ENCODE results near the gene LRRC4B. TPM values are rescaled to one million over a fixed set of nuclear protein-coding genes. Genes with fewer than 3 reads are reported as not detected.

The LRRC4B gene
- total RNA-seq (2022; extraction: Qiagen RNA extraction): 0.41 to 0.55 TPM (median 0.44 TPM) in 5 replicates

GRCh38 chr19:50567882-50568727 lies at the start of gene LRRC4B:
LRRC4B (minus strand) TSS chr19:50568435; CDS start chr19:50548838, 19,597 bp downstream.

GRCh38 chr19:50513746-50514345 lies 54.4 kb downstream of the LRRC4B start, which contains the start of gene ASPDH:
ASPDH (minus strand) TSS chr19:50513913; CDS start chr19:50513823, 90 bp downstream.

GRCh38 chr19:50511069-50511822 lies 57.0 kb downstream of the LRRC4B start, which contains the start of gene JOSD2:
JOSD2 (minus strand) TSS chr19:50511191; CDS start chr19:50510431, 760 bp downstream.

GRCh38 chr19:50476224-50476906 lies 91.9 kb downstream of the LRRC4B start, which contains the start of the genes EMC10 and GARIN5A:
EMC10 (plus strand) TSS chr19:50476507; CDS start chr19:50476545, 38 bp downstream.
GARIN5A (minus strand) TSS chr19:50476848; CDS start chr19:50476388, 460 bp downstream.

Other genes starting within 250 kb of the LRRC4B start
- gene KCNC3, start 239.1 kb downstream of the LRRC4B start, total RNA-seq (2022; extraction: Qiagen RNA extraction): 0.96 to 1.5 TPM (median 1.5 TPM) in 5 replicates
- gene NAPSA, start 202.8 kb downstream of the LRRC4B start, total RNA-seq (2022; extraction: Qiagen RNA extraction): 0.51 to 1.0 TPM (median 0.87 TPM) in 5 replicates
- 63.9 to 82.3 TPM (median 79.4 TPM) in 5 replicates for gene NR1H2, start 192.0 kb downstream of the LRRC4B start, total RNA-seq (2022; extraction: Qiagen RNA extraction)
- gene POLD1, start 184.1 kb downstream of the LRRC4B start, total RNA-seq (2022; extraction: Qiagen RNA extraction): 48.0 to 80.8 TPM (median 75.0 TPM) in 5 replicates
- 0.06 to 0.27 TPM (median 0.24 TPM) in 5 replicates for gene SPIB, start 149.5 kb downstream of the LRRC4B start, total RNA-seq (2022; extraction: Qiagen RNA extraction)
- not detected in 5 replicates for gene MYBPC2, start 135.5 kb downstream of the LRRC4B start, total RNA-seq (2022; extraction: Qiagen RNA extraction)
- gene EMC10, start 91.9 kb downstream of the LRRC4B start, total RNA-seq (2022; extraction: Qiagen RNA extraction): 113 to 166 TPM (median 158 TPM) in 5 replicates
- gene GARIN5A, start 91.6 kb downstream of the LRRC4B start, total RNA-seq (2022; extraction: Qiagen RNA extraction): 1.4 to 2.3 TPM (median 2.0 TPM) in 5 replicates
- gene JOSD2, start 57.2 kb downstream of the LRRC4B start, total RNA-seq (2022; extraction: Qiagen RNA extraction): 53.8 to 91.0 TPM (median 86.2 TPM) in 5 replicates
- not detected in 5 replicates for gene ASPDH, start 54.5 kb downstream of the LRRC4B start, total RNA-seq (2022; extraction: Qiagen RNA extraction)
- gene SYT3, start 71.4 kb upstream of the LRRC4B start, total RNA-seq (2022; extraction: Qiagen RNA extraction): 0.39 to 0.63 TPM (median 0.46 TPM) in 5 replicates
- 3.5 to 13.4 TPM (median 10.5 TPM) in 5 replicates for gene C19orf81, start 81.0 kb upstream of the LRRC4B start, total RNA-seq (2022; extraction: Qiagen RNA extraction)
- gene SHANK1, start 151.4 kb upstream of the LRRC4B start, total RNA-seq (2022; extraction: Qiagen RNA extraction): 0.09 to 0.31 TPM (median 0.17 TPM) in 5 replicates
- gene CLEC11A, start 154.9 kb upstream of the LRRC4B start, total RNA-seq (2022; extraction: Qiagen RNA extraction): 5.9 to 11.1 TPM (median 10.8 TPM) in 5 replicates
- not detected in 5 replicates for gene GPR32, start 202.0 kb upstream of the LRRC4B start, total RNA-seq (2022; extraction: Qiagen RNA extraction)
- not detected in 5 replicates for gene ACP4, start 222.0 kb upstream of the LRRC4B start, total RNA-seq (2022; extraction: Qiagen RNA extraction)

Data from A549 treated with AZD2906 at 1 μM for 4 hours (cell line).